HepG2 (cell line): Measurements from ENCODE around the gene CEBPG. TPM values are rescaled to one million over a fixed set of nuclear protein-coding genes. Genes with fewer than 3 reads are reported as not detected.

Experiments used
- ATF2 ChIP-seq: sonication (generic); formaldehyde crosslinking; IDR thresholded peaks from 2 replicates; pipeline ENCODE4 v1.4.0; 2020; ENCODE audit warnings: missing genetic modification reagents
- BCL3 ChIP-seq: sonication (generic); formaldehyde crosslinking; IDR thresholded peaks from 2 replicates; pipeline ENCODE4 v1.5.1; 2020; ENCODE audit warnings: mild to moderate bottlenecking, missing genetic modification reagents, moderate library complexity
- CBX2 ChIP-seq, 2 experiments: fragments of 200-600 bp in 1 of 2; sonication (generic); formaldehyde crosslinking in 1 of 2; IDR thresholded peaks; 2 replicates each; pipeline versions ENCODE4 v1.7.0 to v1.8.1; 2018 to 2022; ENCODE audit warnings: low read depth in 2 of 2, low read length in 1 of 2, mild to moderate bottlenecking in 1 of 2, missing genetic modification reagents in 1 of 2
- CHCHD3 ChIP-seq: sonication (generic); formaldehyde crosslinking; IDR thresholded peaks from 2 replicates; pipeline ENCODE4 v1.8.0; 2022; ENCODE audit warnings: mild to moderate bottlenecking, missing genetic modification reagents, moderate library complexity
- DDIT3 ChIP-seq: sonication (generic); formaldehyde crosslinking; IDR thresholded peaks from 2 replicates; pipeline ENCODE4 v1.4.0; 2020; ENCODE audit warnings: mild to moderate bottlenecking, missing genetic modification reagents
- GABPB1 ChIP-seq: IDR thresholded peaks from 2 replicates; pipeline ENCODE4 v1.6.1; 2016; ENCODE audit warnings: mild to moderate bottlenecking, missing genetic modification reagents, moderate library complexity, missing compliant biosample characterization
- GMEB1 ChIP-seq: sonication (generic); formaldehyde crosslinking; IDR thresholded peaks from 2 replicates; pipeline ENCODE4 v1.5.1; 2020; ENCODE audit warnings: missing genetic modification reagents, mild to moderate bottlenecking, borderline replicate concordance
- JARID2 ChIP-seq: sonication (generic); formaldehyde crosslinking; IDR thresholded peaks from 2 replicates; pipeline ENCODE4 v1.8.1; 2023; ENCODE audit warnings: missing genetic modification reagents, inconsistent platforms; ENCODE audit not compliant: insufficient replicate concordance
- KMT2A ChIP-seq: sonication (generic); formaldehyde crosslinking; IDR thresholded peaks from 2 replicates; pipeline ENCODE4 v1.4.0; 2020; ENCODE audit warnings: missing genetic modification reagents
- SAFB2 ChIP-seq: sonication (generic); formaldehyde crosslinking; IDR thresholded peaks from 2 replicates; pipeline ENCODE4 v1.5.1; 2020; ENCODE audit warnings: missing genetic modification reagents, low read depth, mild to moderate bottlenecking, borderline replicate concordance
- ZBTB25 ChIP-seq: IDR thresholded peaks from 2 replicates; pipeline ENCODE4 v1.6.1; 2018; ENCODE audit warnings: missing genetic modification reagents
- ZFP36L1 ChIP-seq: sonication (generic); formaldehyde crosslinking; IDR thresholded peaks from 2 replicates; pipeline ENCODE4 v1.8.0; 2022; ENCODE audit warnings: mild to moderate bottlenecking, missing genetic modification reagents, moderate library complexity
- ZNF207 ChIP-seq: fragments of 450-650 bp; IDR thresholded peaks from 2 replicates; pipeline ENCODE4 v1.6.1; 2016; ENCODE audit warnings: antibody characterized with exemption, borderline replicate concordance
- ZNF597 ChIP-seq: sonication (generic); formaldehyde crosslinking; IDR thresholded peaks from 2 replicates; pipeline ENCODE4 v1.5.0; 2020; ENCODE audit warnings: missing genetic modification reagents
- ZNF615 ChIP-seq: sonication (generic); formaldehyde crosslinking; IDR thresholded peaks from 2 replicates; pipeline ENCODE4 v1.5.0; 2020; ENCODE audit warnings: mild to moderate bottlenecking, missing genetic modification reagents, borderline replicate concordance
- ZNF670 ChIP-seq: sonication (generic); formaldehyde crosslinking; IDR thresholded peaks from 2 replicates; pipeline ENCODE4 v1.8.0; 2022; ENCODE audit warnings: mild to moderate bottlenecking, missing genetic modification reagents, borderline replicate concordance
- ZNF800 ChIP-seq: sonication (generic); formaldehyde crosslinking; IDR thresholded peaks from 2 replicates; pipeline ENCODE4 v1.4.0; 2020; ENCODE audit warnings: missing genetic modification reagents
- ZNF878 ChIP-seq: sonication (generic); formaldehyde crosslinking; IDR thresholded peaks from 2 replicates; pipeline ENCODE4 v1.8.1; 2023; ENCODE audit warnings: mild to moderate bottlenecking, missing genetic modification reagents, moderate library complexity
- polyA plus RNA-seq, 8 experiments: library from polyadenylated mRNA; depleted of rRNA in 3 of 8; stranded (reverse) in 7 of 8; unstranded in 1 of 8; fragments of >200 nt; fragmentation: Illumina TruSeq in 4 of 8; extraction: Trizol in 4 of 8; gene quantifications; 2 replicates each; pipeline versions ENCODE4 v1.2.1 to v1.2.3, GENCODE V29; 2011 to 2016; ENCODE audit warnings: low read depth in 4 of 8, missing spikeins in 1 of 8, mixed read lengths in 1 of 8; ENCODE audit not compliant: insufficient read depth in 1 of 8
- total RNA-seq, 5 experiments: library from RNA; depleted of rRNA; stranded (reverse); fragments of >200 nt; fragmentation: Illumina TruSeq; extraction: Trizol; gene quantifications; 2 replicates each; pipeline ENCODE4 v1.2.3, GENCODE V29; 2016; ENCODE audit warnings: low read depth in 1 of 5

The CEBPG gene
- total and polyA plus RNA-seq, 2 of the 13 experiments (the other 11 are each of a cell fraction or from before 2014, with no cell fraction given): 25.7 to 34.3 TPM

GRCh38 chr19:33396701-33397535 lies 23.4 kb downstream of the CEBPG start (continued):
- TF ChIP-seq ZNF597 (CRISPR knock-in tag): no peak
- peak; percentile 83; the same call in 1 of the 2 replicates for TF ChIP-seq ZNF670 (CRISPR knock-in tag)
- peak; percentile 65 for TF ChIP-seq GMEB1 (CRISPR knock-in tag)
- peak; percentile 89; the same call in 1 of the 2 replicates for TF ChIP-seq ZNF878 (CRISPR knock-in tag)
- no peak; the same call in 1 of the 2 replicates for TF ChIP-seq ZFP36L1 (CRISPR knock-in tag)
- peak; percentile 59; the same call in 1 of the 2 replicates for TF ChIP-seq KMT2A (CRISPR knock-in tag)
- no peak for TF ChIP-seq DDIT3 (CRISPR knock-in tag)
- TF ChIP-seq ATF2 (CRISPR knock-in tag): peak; percentile 93
- TF ChIP-seq JARID2 (CRISPR knock-in tag): no peak
- TF ChIP-seq CBX2 (IDR thresholded peaks at IDR 0.05; ENCODE audit: low read depth, low read length): no peak
- TF ChIP-seq CBX2 (CRISPR knock-in tag; IDR thresholded peaks at IDR 0.05; ENCODE audit: low read depth): 0 out of 2 replicates have a peak, but pooled peaks have one; percentile 17
- peak; percentile 81; the same call in 1 of the 2 replicates for TF ChIP-seq CHCHD3 (CRISPR knock-in tag)
- TF ChIP-seq BCL3 (CRISPR knock-in tag): peak; percentile 80; the same call in 1 of the 2 replicates
- TF ChIP-seq ZBTB25 (CRISPR knock-in tag): peak; percentile 49; the same call in 1 of the 2 replicates
- TF ChIP-seq GABPB1 (CRISPR knock-in tag): peak; percentile 72
- TF ChIP-seq ZNF615: no peak
- no peak for TF ChIP-seq ZNF207
- no peak for TF ChIP-seq ZNF800 (CRISPR knock-in tag)
- no peak for TF ChIP-seq SAFB2 (CRISPR knock-in tag)
